ENCODE data around the gene VSTM4.

VSTM4 gene

DNA sequence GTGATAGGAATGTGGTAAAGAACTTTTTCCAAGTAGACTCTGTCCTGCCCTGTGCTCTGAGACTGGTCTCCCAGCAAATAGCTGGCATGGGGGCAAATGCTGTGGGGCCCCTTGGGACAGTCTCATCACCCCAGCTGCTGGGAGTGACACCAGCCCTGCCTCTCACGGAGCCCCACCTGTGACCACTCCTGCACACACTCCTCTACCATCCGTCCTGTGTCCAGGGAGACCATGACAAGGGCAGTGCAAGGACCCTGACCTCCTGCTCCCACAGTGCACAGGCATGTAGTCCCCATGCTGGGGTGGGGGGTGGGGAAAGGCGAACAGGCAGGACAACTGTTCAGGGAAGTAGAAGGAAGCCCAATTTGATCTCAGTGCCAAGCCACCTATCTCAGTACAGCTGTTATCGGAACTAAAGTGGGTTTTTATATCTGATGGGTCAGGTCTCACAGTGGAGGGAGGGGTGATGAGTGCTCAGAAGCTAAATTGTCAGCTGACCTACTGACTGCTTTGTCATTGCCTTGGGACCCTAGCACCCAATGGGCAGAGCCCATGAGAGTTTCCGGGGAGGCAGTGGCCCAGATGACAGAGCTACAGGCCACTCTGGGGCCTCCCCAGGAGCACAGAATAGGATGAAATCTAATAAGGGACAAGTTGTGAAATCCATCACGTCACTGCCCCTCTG, 24.5 kb downstream of the VSTM4 start:
- no peak for FAIRE-seq

GRCh38 chr10:49090189-49090575, 25.1 kb downstream of the VSTM4 start:
- no peak for FAIRE-seq

GRCh38 chr10:49089557-49090188, 25.6 kb downstream of the VSTM4 start:
- FAIRE-seq = no peak

- no peak for FAIRE-seq
Observed at GRCh38 chr10:49089152-49089551, 26.2 kb downstream of the VSTM4 start.

DNA sequence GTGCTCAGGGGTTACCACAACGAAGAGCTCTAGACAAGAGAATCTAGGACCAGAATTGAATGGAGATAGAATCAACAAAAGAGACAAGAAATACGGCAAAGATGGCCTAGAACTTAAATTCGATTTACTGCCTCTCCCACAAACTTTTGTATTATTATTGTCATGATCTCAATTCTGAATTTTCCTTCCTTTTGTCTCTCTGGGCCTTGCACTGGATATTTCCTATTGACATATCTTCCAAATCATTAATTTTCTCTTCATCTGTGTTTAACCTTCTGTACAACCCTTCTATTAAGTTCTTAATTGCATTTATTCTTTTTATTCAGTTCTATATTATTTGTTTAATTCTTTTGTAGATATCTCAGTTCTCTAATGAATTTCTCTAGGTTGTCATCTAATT, 28.4 kb downstream of the VSTM4 start:
- FAIRE-seq = no peak

DNA sequence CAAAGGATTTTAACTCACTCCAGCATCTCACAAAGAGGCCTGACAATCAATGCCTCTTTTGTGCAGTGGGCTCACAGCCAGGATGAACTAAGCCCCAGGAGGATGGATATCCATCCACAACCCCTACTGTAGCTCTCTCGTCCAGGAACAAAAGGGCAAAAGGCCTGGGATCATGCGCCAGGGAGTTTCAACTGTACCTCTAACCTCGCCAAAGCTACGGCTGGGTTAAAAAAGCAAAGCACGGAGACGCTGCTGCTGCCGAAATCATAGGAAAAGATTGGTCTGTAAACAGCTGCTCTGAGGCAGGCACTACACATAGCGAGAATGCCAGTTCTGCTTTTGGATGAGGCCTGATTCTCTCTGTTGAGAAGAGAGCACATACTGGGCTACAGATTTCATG, 32.1 kb downstream of the VSTM4 start:
- FAIRE-seq = no peak

GRCh38 chr10:49082766-49083165, 32.6 kb downstream of the VSTM4 start:
- FAIRE-seq = no peak

- FAIRE-seq = no peak
Observed at GRCh38 chr10:49081547-49082275, 33.6 kb downstream of the VSTM4 start.

DNA sequence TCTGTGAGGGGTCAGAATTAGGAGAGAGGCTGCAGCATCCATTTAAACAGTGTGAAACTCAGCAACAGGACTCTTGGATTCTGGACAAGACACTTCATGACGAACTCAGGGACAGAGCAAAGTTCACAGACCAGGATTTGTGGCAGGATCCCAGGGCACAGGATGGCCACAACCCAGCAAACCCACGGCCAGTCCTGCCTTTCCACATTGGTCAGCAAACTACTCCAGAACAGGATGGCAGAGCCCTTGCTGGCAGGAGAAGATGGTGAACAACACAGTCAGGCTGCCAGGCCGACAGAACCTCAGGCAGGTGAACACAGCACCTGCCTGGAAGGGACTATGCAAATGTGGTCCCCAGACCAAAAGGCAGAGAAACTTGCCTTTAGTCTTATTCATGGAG, 34.4 kb downstream of the VSTM4 start:
- FAIRE-seq = no peak

DNA sequence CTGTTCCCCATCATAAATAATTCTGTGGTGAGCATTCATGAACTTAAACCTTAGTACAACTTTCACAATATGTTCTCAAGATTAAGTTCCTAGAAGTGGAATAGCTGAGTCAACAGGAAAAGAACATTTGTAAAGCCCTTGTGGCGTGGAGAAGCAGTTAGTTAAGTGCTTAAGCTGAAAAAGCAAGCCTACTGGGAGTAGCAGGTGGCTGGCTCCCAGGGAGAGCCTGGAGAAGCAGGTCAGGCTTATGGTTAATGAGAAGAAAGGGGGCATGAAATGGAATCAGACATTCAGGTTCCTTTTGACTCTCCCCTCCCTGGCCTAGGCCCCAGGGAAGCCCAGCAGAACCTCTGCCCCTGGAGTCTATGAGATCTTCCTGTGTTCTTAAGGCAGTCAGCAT, 35.3 kb downstream of the VSTM4 start:
- FAIRE-seq = no peak

DNA sequence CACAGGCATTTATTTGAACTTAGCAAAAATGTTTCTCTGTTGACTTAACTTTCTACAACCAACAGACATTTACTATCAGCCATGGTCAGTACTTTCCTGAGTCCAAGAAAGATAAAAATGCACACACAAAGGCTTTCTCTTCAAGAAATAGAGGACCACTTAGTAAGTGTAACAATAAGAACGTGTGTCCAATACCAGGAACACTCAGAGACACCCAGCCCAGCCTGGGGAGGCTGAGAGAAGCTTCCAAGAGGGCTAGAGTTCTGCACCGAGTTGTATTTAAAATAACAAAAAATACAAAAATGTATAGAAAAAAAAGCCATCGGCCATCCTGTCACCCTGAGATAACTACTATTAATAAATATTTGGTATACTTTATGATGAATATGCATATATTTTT, 35.8 kb downstream of the VSTM4 start:
- no peak for FAIRE-seq

- FAIRE-seq = no peak
Observed at GRCh38 chr10:49079072-49079471, 36.2 kb downstream of the VSTM4 start.

GRCh38 chr10:49078433-49078832, 36.9 kb downstream of the VSTM4 start:
- FAIRE-seq = no peak

GRCh38 chr10:49076741-49077521, 38.4 kb downstream of the VSTM4 start:
- no peak for FAIRE-seq

GRCh38 chr10:49076319-49076718, 39.0 kb downstream of the VSTM4 start:
- no peak for FAIRE-seq

- no peak for FAIRE-seq
Observed at GRCh38 chr10:49075743-49076142, 39.6 kb downstream of the VSTM4 start.

DNA sequence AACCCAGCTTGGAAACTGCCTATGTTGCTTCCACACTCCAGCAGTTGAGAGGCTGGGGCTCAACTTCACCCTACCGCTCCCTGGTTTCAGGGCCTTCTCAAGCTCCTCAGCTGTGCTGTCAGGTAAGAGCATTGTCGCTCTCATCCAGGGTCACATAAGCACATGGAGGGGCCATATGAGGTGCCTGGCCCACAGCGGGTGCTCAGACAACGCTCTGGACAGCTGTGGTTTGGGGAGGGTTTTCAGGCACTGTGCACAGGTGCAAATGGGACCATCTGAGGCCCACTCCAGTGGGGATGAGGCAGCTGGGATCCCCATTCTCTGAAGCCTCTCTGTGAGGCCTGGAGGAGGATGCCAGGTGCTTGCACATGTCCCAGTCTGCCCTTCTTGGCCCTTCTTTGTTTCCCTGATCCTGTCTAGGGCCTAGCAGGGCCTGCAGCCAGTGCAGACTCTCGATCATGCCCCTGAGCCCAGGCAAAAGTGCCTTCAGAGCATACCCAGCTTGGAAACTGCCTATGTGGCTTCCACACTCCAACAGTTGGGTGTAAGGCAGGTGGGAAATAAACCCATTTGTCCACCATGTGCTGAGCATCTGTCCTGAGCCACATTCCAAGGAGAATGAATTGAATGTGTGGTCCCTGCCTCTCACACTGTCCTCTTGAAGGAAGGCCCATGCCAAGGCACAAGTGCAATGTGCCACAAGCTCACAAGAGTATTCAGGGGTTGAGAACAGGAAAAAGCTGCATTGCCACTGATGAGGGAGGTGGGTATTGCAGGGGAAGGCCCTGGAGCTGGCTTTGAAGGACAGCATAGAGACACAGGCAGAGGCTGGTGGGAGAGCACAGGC, 40.3 kb downstream of the VSTM4 start:
- no peak for FAIRE-seq

DNA sequence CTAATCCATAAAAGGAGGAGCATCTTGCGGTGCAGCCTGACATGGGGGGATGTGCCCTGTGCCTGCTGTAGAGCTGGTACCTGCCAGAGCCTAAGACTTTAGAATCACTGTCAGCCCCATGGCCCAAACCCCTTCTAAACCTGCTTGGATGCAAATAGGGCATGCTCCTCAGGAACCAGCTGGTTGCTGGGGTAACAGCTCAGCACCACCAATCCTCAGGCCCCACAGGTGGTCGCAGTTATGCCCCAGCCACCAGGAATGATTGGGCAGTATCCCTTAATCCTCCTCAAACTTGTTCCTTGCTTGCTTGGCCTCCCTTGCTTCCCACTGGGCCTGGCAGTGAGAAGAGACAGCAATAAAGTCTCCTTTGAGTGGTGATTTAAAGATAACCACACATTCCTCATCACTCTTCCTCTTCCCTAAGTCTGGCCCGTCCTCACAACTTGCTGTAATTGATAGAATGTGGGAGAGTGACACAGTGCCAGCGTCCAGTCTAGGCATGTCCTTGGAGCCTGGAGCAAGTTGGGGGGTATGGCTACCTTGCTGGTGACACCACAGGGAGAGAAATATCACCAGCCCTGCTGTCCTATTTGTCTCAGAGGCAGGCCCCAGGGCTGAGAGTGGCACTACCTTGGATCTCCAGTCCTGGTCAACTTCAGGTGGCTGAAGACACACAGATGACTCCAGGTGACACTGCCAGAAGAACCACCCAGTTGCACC, 43.0 kb downstream of the VSTM4 start:
- no peak for FAIRE-seq

- FAIRE-seq = no peak
Observed at GRCh38 chr10:49071160-49071761, 44.1 kb downstream of the VSTM4 start.

DNA sequence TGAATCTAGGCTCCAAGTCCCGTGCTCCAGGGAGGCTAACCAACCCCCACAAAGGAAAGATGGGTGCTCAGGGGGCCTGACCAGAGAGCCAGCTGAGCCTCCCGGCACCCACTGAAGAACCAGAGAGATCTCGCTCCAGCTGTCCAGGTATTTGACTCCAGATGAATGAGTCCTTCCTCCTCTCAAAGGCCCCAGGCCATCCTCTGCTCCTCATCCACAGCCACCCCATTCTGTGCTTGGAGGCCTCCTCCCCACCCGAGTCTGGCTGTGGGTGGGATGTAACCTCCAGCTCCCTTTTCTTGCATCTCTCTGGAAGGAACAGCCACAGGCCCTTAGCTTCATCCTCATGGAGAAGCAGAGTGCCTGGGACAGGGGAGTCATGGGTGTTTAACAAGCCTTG, 44.6 kb downstream of the VSTM4 start:
- no peak for FAIRE-seq

DNA sequence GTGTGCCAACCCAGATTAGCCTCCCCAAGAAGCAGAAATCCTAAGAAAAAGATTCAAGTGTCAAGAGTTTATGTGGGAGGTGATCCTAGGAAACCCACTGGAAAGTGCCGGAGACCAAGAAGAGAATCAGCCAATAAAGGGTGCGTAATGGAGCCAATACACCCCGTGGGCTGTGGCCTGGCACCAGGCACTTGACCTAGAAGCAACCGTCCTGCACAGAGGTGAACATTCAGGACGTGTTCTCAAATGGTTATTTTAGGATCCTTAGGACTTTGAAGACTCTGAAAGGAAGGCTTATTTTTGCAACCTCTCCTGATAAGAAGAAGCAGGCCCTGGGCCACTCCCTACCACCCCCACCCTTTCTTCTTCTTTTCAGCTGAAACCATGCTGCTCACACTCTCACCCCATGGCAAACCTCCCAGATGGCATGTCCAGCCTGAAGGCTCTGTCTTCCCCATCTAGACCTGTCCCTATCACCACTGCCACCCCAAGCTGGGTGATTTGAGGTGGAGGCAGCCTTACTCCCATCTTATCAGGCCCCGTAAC, 46.6 kb downstream of the VSTM4 start:
- no peak for FAIRE-seq
